H9 (cell line): Measurements from ENCODE around the gene ZNF217. TPM values are rescaled to one million over a fixed set of nuclear protein-coding genes. Genes with fewer than 3 reads are reported as not detected.

Source experiments
- DNase-seq: peaks from one replicate; pipeline ENCODE4 v3.0.0-alpha.2; 2017
- H2AFZ ChIP-seq: one replicate; pipeline ENCODE4 v1.6.1; 2013; ENCODE audit warnings: mild to moderate bottlenecking, low read length, control low read depth, moderate library complexity
- H2AK5ac ChIP-seq: 2 replicates; pipeline ENCODE4 v1.6.1; 2013; ENCODE audit warnings: low read length, control low read depth, mixed read lengths; ENCODE audit not compliant: insufficient read length
- H2BK120ac ChIP-seq: one replicate; pipeline ENCODE4 v1.6.1; 2013; ENCODE audit warnings: low read depth, mild to moderate bottlenecking, low read length, control low read depth, inconsistent platforms; ENCODE audit not compliant: poor library complexity, severe bottlenecking
- H2BK12ac ChIP-seq: 2 replicates; pipeline ENCODE4 v1.6.1; 2013; ENCODE audit warnings: low read length, control low read depth, mixed read lengths, low read depth; ENCODE audit not compliant: insufficient read length
- H2BK15ac ChIP-seq: 2 replicates; pipeline ENCODE4 v1.6.1; 2013; ENCODE audit warnings: low read depth, low read length, control low read depth
- H2BK20ac ChIP-seq: one replicate; pipeline ENCODE4 v1.6.1; 2013; ENCODE audit warnings: low read depth, mild to moderate bottlenecking, low read length, control low read depth, inconsistent platforms; ENCODE audit not compliant: poor library complexity, severe bottlenecking
- H2BK5ac ChIP-seq: 2 replicates; pipeline ENCODE4 v1.6.1; 2013; ENCODE audit warnings: low read length, control low read depth, mixed read lengths; ENCODE audit not compliant: insufficient read length
- H3K14ac ChIP-seq: 2 replicates; pipeline ENCODE4 v1.6.1; 2013; ENCODE audit warnings: low read length, control low read depth; ENCODE audit not compliant: insufficient read depth
- H3K18ac ChIP-seq: 2 replicates; pipeline ENCODE4 v1.6.1; 2013; ENCODE audit warnings: low read depth, mild to moderate bottlenecking, mixed read lengths, low read length, control low read depth; ENCODE audit not compliant: insufficient read length
- H3K23ac ChIP-seq: 2 replicates; pipeline ENCODE4 v1.6.1; 2013; ENCODE audit warnings: low read length, control low read depth, mixed read lengths, low read depth; ENCODE audit not compliant: insufficient read length
- H3K23me2 ChIP-seq: 2 replicates; pipeline ENCODE4 v1.6.1; 2013; ENCODE audit warnings: low read depth, mild to moderate bottlenecking, mixed read lengths, low read length, control low read depth; ENCODE audit not compliant: insufficient read length, poor library complexity, severe bottlenecking
- H3K27ac ChIP-seq: 2 replicates; pipeline ENCODE4 v1.5.1; 2013; ENCODE audit warnings: low read length, control low read depth, mixed read lengths, low read depth; ENCODE audit not compliant: insufficient read length
- H3K27me3 ChIP-seq: 2 replicates; pipeline ENCODE4 v1.6.1; 2013; ENCODE audit warnings: low read length, control low read depth, inconsistent platforms; ENCODE audit not compliant: insufficient read depth
- H3K4ac ChIP-seq: 2 replicates; pipeline ENCODE4 v1.6.1; 2013; ENCODE audit warnings: low read depth, mild to moderate bottlenecking, control low read depth, inconsistent platforms, low read length, moderate library complexity
- H3K4me1 ChIP-seq: 2 replicates; pipeline ENCODE4 v1.6.1; 2013; ENCODE audit warnings: low read length, control low read depth, inconsistent platforms; ENCODE audit not compliant: insufficient read depth
- H3K4me2 ChIP-seq: 2 replicates; pipeline ENCODE4 v1.6.1; 2013; ENCODE audit warnings: low read length, control low read depth, mixed read lengths; ENCODE audit not compliant: insufficient read length, insufficient read depth
- H3K56ac ChIP-seq: 2 replicates; pipeline ENCODE4 v1.6.1; 2013; ENCODE audit warnings: low read depth, mild to moderate bottlenecking, mixed read lengths, low read length, control low read depth; ENCODE audit not compliant: insufficient read length
- H3K79me1 ChIP-seq: 2 replicates; pipeline ENCODE4 v1.6.1; 2013; ENCODE audit warnings: low read depth, mild to moderate bottlenecking, moderate library complexity, low read length, control low read depth, inconsistent platforms; ENCODE audit not compliant: insufficient read depth, poor library complexity, severe bottlenecking
- H3K79me2 ChIP-seq: 2 replicates; pipeline ENCODE4 v1.6.1; 2013; ENCODE audit warnings: low read length, control low read depth, inconsistent platforms; ENCODE audit not compliant: insufficient read depth
- H3K9ac ChIP-seq: 2 replicates; pipeline ENCODE4 v1.6.1; 2013; ENCODE audit warnings: low read length, control low read depth, mixed read lengths; ENCODE audit not compliant: insufficient read length; ENCODE audit errors: extremely low read depth
- H3K9me3 ChIP-seq: one replicate; pipeline ENCODE4 v1.6.1; 2013; ENCODE audit warnings: low read depth, low read length, inconsistent platforms; ENCODE audit not compliant: control insufficient read depth
- H3T11ph ChIP-seq: one replicate; pipeline ENCODE4 v1.6.1; 2013; ENCODE audit warnings: mild to moderate bottlenecking, low read length, control low read depth, inconsistent platforms
- H4K20me1 ChIP-seq: one replicate; pipeline ENCODE4 v1.6.1; 2013; ENCODE audit not compliant: control insufficient read depth, insufficient read length, insufficient read depth
- H4K5ac ChIP-seq: 2 replicates; pipeline ENCODE4 v1.6.1; 2013; ENCODE audit warnings: low read depth, mild to moderate bottlenecking, mixed read lengths, low read length, control low read depth; ENCODE audit not compliant: insufficient read length
- H4K8ac ChIP-seq: replicated peaks from 2 replicates; pipeline ENCODE4 v1.6.1; 2013; ENCODE audit warnings: low read length, control low read depth, mixed read lengths, low read depth; ENCODE audit not compliant: insufficient read length
- H4K91ac ChIP-seq: 2 replicates; pipeline ENCODE4 v1.6.1; 2013; ENCODE audit warnings: low read depth, mild to moderate bottlenecking, moderate library complexity, mixed read lengths, low read length, control low read depth; ENCODE audit not compliant: insufficient read length
- H3K27ac Mint-ChIP-seq, 3 experiments: 2 replicates in 2 of 3; 3 replicates in 1 of 3; pipeline ENCODE4 v1.8.0; 2020 to 2021; ENCODE audit warnings: mixed read lengths in 3 of 3, mild to moderate bottlenecking in 1 of 3, moderate library complexity in 1 of 3
- H3K27me3 Mint-ChIP-seq: 2 replicates; pipeline ENCODE4 v1.8.0; 2021; ENCODE audit warnings: low read depth, mild to moderate bottlenecking, moderate library complexity, mixed read lengths
- H3K36me3 Mint-ChIP-seq, 3 experiments: 2 replicates in 2 of 3; 3 replicates in 1 of 3; pipeline ENCODE4 v1.8.0; 2020 to 2021; ENCODE audit warnings: low read depth in 3 of 3, mixed read lengths in 3 of 3; ENCODE audit not compliant: insufficient read depth in 1 of 3
- H3K4me1 Mint-ChIP-seq, 2 experiments: 2 replicates each; pipeline ENCODE4 v1.8.0; 2020; ENCODE audit warnings: mixed read lengths in 2 of 2
- H3K4me3 Mint-ChIP-seq, 2 experiments: 2 replicates in 1 of 2; 3 replicates in 1 of 2; pipeline ENCODE4 v1.8.0; 2020 to 2021; ENCODE audit warnings: mild to moderate bottlenecking in 2 of 2, mixed read lengths in 2 of 2, moderate library complexity in 1 of 2
- H3K9me3 Mint-ChIP-seq, 2 experiments: 2 replicates in 1 of 2; 3 replicates in 1 of 2; pipeline ENCODE4 v1.8.0; 2020; ENCODE audit warnings: mild to moderate bottlenecking in 2 of 2, mixed read lengths in 2 of 2, moderate library complexity in 1 of 2
- CTCF ChIP-seq: fragments of 200-600 bp; sonication (generic); conservative IDR thresholded peaks from 3 replicates; pipeline ENCODE4 v1.8.0; 2021; ENCODE audit warnings: antibody characterized with exemption, mild to moderate bottlenecking
- WGBS: extraction: QIAGEN DNeasy Blood & Tissue Kit; methylation state at CpG from one replicate; pipeline ENCODE4 v1.1.7; 2013; ENCODE audit warnings: missing lambda C conversion rate, low lambda C conversion rate, mixed read lengths; ENCODE audit not compliant: insufficient read length; ENCODE audit errors: extremely low coverage; 5-methylcytosine and 5-hydroxymethylcytosine counted together
- total RNA-seq: library from RNA; stranded (reverse); gene quantifications from 2 replicates; pipeline ENCODE4 v1.2.1, GENCODE V29; 2021

The ZNF217 gene
- total RNA-seq, 1 experiment from 2014 or later, result 82.8 TPM

- no peak overlapping the region for H3T11ph ChIP-seq
- H4K20me1 ChIP-seq, result no peaks in the 10 kb centered on the region
- H3K27me3 ChIP-seq, result no peaks in the 10 kb centered on the region
- H3K56ac ChIP-seq, result no peak overlapping the region
- H4K8ac ChIP-seq, result no peak overlapping the region
- H3K79me2 ChIP-seq, result no peaks in the 10 kb centered on the region
- no peak overlapping the region for H2BK120ac ChIP-seq
- no CpG with 5 or more reads among the region's 2 CpGs for WGBS
- no peak overlapping the region for H3K27ac Mint-ChIP-seq
- no peak overlapping the region for H2BK12ac ChIP-seq
- H2BK15ac ChIP-seq, result no peak overlapping the region
- H2BK5ac ChIP-seq, result no peak overlapping the region
- no peak overlapping the region for H3K18ac ChIP-seq
- H2AK5ac ChIP-seq, result no peak overlapping the region
- no peaks in the 10 kb centered on the region for H3K4me1 Mint-ChIP-seq
- DNase-seq, result no peak
- no peak overlapping the region for H3K4me3 Mint-ChIP-seq
- no peaks in the 10 kb centered on the region for H3K79me1 ChIP-seq
- H3K9me3 Mint-ChIP-seq, result no peaks in the 10 kb centered on the region
- no peak overlapping the region for H3K4me2 ChIP-seq
- H2AFZ ChIP-seq, result no peak overlapping the region
- no peak overlapping the region for H3K4ac ChIP-seq
- no peaks in the 10 kb centered on the region for H3K9me3 ChIP-seq
- no peaks in the 10 kb centered on the region for H3K23me2 ChIP-seq
- H3K27ac ChIP-seq, result no peak overlapping the region
- H3K9ac ChIP-seq, result no peak overlapping the region
- no peaks in the 10 kb centered on the region for H3K4me1 ChIP-seq
- H4K5ac ChIP-seq, result no peak overlapping the region
- H3K27me3 Mint-ChIP-seq, result no peaks in the 10 kb centered on the region
- no peak overlapping the region for H4K91ac ChIP-seq
- H2BK20ac ChIP-seq, result no peak overlapping the region
- H3K14ac ChIP-seq, result no peak overlapping the region
- H3K23ac ChIP-seq, result no peak overlapping the region
- H3K36me3 Mint-ChIP-seq, result no peaks in the 10 kb centered on the region
- TF ChIP-seq CTCF, result no peak
Measured at GRCh38 chr20:53530440-53530839, 63.2 kb downstream of the ZNF217 start.
